WI38 (cell line): ENCODE results near the gene GLRX5.

Source experiments
- H3K4me3 ChIP-seq: 2 replicates; pipeline ENCODE4 v1.5.1; 2011; ENCODE audit warnings: low read depth, mild to moderate bottlenecking, control low read depth, low read length
- CTCF ChIP-seq: IDR thresholded peaks from 2 replicates; pipeline ENCODE4 v1.5.1; 2012; ENCODE audit warnings: low read depth, mild to moderate bottlenecking, control low read depth, low read length

Gene GLRX5

GRCh38 chr14:95500772-95501401 is 34.0 kb upstream of the GLRX5 start:
- H3K4me3 ChIP-seq: no peak overlapping the region
- no peak for TF ChIP-seq CTCF

GRCh38 chr14:95502381-95502950 is 32.4 kb upstream of the GLRX5 start:
- no peak overlapping the region for H3K4me3 ChIP-seq
- TF ChIP-seq CTCF: no peak

GRCh38 chr14:95503365-95504134 is 31.3 kb upstream of the GLRX5 start:
- H3K4me3 ChIP-seq: no peak overlapping the region
- TF ChIP-seq CTCF: no peak

- no peak overlapping the region for H3K4me3 ChIP-seq
- no peak for TF ChIP-seq CTCF
Observed at GRCh38 chr14:95504135-95505029, 30.5 kb upstream of the GLRX5 start.

GRCh38 chr14:95505030-95505589 is 29.7 kb upstream of the GLRX5 start:
- no peak overlapping the region for H3K4me3 ChIP-seq

GRCh38 chr14:95507174-95507573 is 27.7 kb upstream of the GLRX5 start:
- no peak for TF ChIP-seq CTCF
- H3K4me3 ChIP-seq: no peak overlapping the region

More at GRCh38 chr14:95505030-95505589, 29.7 kb upstream of the GLRX5 start:
- no peak for TF ChIP-seq CTCF
